Ovary (tissue), 9 donors: ENCODE results near the gene NOVA2. TPM values are rescaled to one million over a fixed set of nuclear protein-coding genes. Genes with fewer than 3 reads are reported as not detected.

ENCODE experiments used
- DNase-seq, 5 donors: peaks; one replicate each; pipeline ENCODE4 v3.0.0-alpha.2; 2019 to 2020
- H3K27ac ChIP-seq, 2 donors: fragments of 200-600 bp; one replicate each; pipeline versions ENCODE4 v1.5.1 to v1.8.0; 2019 to 2022
- H3K27me3 ChIP-seq: fragments of 200-600 bp; one replicate; pipeline ENCODE4 v1.8.0; 2022
- H3K36me3 ChIP-seq: fragments of 200-600 bp; sonication (generic); one replicate; pipeline ENCODE4 v1.5.1; 2019
- H3K4me1 ChIP-seq: one replicate; pipeline ENCODE4 v1.8.1; 2013; ENCODE audit warnings: mild to moderate bottlenecking, moderate library complexity; ENCODE audit not compliant: insufficient read depth
- H3K4me3 ChIP-seq: fragments of 200-600 bp; sonication (generic); one replicate; pipeline ENCODE4 v1.5.1; 2017
- H3K9me3 ChIP-seq, 2 donors: fragments of 200-600 bp in 1 of 2; sonication (generic) in 1 of 2; one replicate each; pipeline versions ENCODE4 v1.5.1 to v1.8.1; 2013 to 2019; ENCODE audit warnings: mild to moderate bottlenecking in 1 of 2, moderate library complexity in 1 of 2
- CTCF ChIP-seq, 3 donors: fragments of 450-650 bp in 2 of 3; fragments of 200-600 bp in 1 of 3; IDR thresholded peaks; one replicate each; pipeline versions ENCODE4 v1.5.1 to v1.8.0; 2016 to 2022; ENCODE audit warnings: antibody characterized with exemption in 3 of 3, mild to moderate bottlenecking in 1 of 3
- EP300 ChIP-seq: sonication (generic); formaldehyde crosslinking; IDR thresholded peaks from one replicate; pipeline ENCODE4 v1.6.1; 2017; ENCODE audit warnings: antibody characterized with exemption
- POLR2A ChIP-seq: fragments of 450-650 bp; IDR thresholded peaks from one replicate; pipeline ENCODE4 v1.6.1; 2017; ENCODE audit warnings: antibody characterized with exemption, mild to moderate bottlenecking, moderate library complexity
- WGBS, 3 donors: extraction: QIAGEN DNeasy Blood & Tissue Kit in 1 of 3; methylation state at CpG; one replicate each; pipeline versions ENCODE4 v1.1.5 to v1.1.7; 2013 to 2017; 5-methylcytosine and 5-hydroxymethylcytosine counted together
- intact Hi-C, 4 donors: fragments of 100-400 bp; cut with DNase I; formaldehyde crosslinking; loops; one replicate each; pipeline versions ENCODE4 v1.11.0 to v1.15.1; 2022 to 2023
- polyA plus RNA-seq, 2 donors: library from polyadenylated mRNA; stranded (reverse); fragments of 200-250 nt in 1 of 2; fragments of 350-450 nt in 1 of 2; fragmentation: Illumina TruSeq in 1 of 2; extraction: RNeasy Lipid Tissue Mini Kit (QIAGEN cat#74804) in 1 of 2; gene quantifications; one replicate each; pipeline ENCODE4 v1.2.3, GENCODE V29; 2013 to 2014
- total RNA-seq, 7 donors: library from RNA; depleted of rRNA in 2 of 7; stranded (reverse); fragments of >200 nt in 2 of 7; fragmentation: NEBNext Ultra II Directional in 3 of 7; extraction: Animal tissue kit (Norgen Biotek cat#: 25700) in 3 of 7; gene quantifications; one replicate each; pipeline versions ENCODE4 v1.1.0 to v1.2.4, GENCODE V29; 2016 to 2023
- donor health status: DM: no; HTN: no; CAD: no; lungs with moderate emphysema.
- donor health status: DM: no; HTN: no; CAD: no.
- donor health status: Bipolar disorder and iron deficiency.
- donor health status: DM: yes; HTN: yes; CAD: no.
- donor health status: DM: no; HTN: no; CAD: no.
- donor health status: DM: yes; HTN: yes; CAD: no.

The NOVA2 gene
- total and polyA plus RNA-seq, 9 donors: 0.23 to 4.8 (median 2.2) TPM

GRCh38 chr19:45971260-45971902 is 2.3 kb downstream of the NOVA2 start:
- Histone ChIP-seq H3K9me3 (no peaks in the 10 kb centered on the region), H3K36me3 (no peaks in the 10 kb centered on the region), H3K4me3 (no peak overlapping the region), H3K4me1 (no peaks in the 10 kb centered on the region), H3K27me3 (no peaks in the 10 kb centered on the region), H3K27ac (no peak overlapping the region)
- intact Hi-C loops: no loop called here
- TF ChIP-seq CTCF (IDR thresholded peaks at IDR 0.05) (no peak), POLR2A (no peak), EP300 (no peak)
- 4 to 9% (median 4%) methylated on average over 11 of the region's 11 CpGs for WGBS, 3 donors
- DNase-seq: no peak

GRCh38 chr19:45969676-45970075 is 4.0 kb downstream of the NOVA2 start:
- H3K9me3 ChIP-seq: no peaks in the 10 kb centered on the region
- intact Hi-C loops: no loop called here
- no peak overlapping the region for H3K4me3 ChIP-seq
- H3K4me1 ChIP-seq: no peaks in the 10 kb centered on the region
- H3K27ac ChIP-seq: no peak overlapping the region
- no peak for DNase-seq
- H3K27me3 ChIP-seq: no peaks in the 10 kb centered on the region
- 54 to 73% (median 69%) methylated on average over 5 of the region's 5 CpGs for WGBS, 3 donors
- TF ChIP-seq CTCF (IDR thresholded peaks at IDR 0.05): no peak
- no peak for TF ChIP-seq POLR2A
- no peak for TF ChIP-seq EP300
- no peaks in the 10 kb centered on the region for H3K36me3 ChIP-seq

- DNase-seq: no peak
- TF ChIP-seq EP300 (no peak), CTCF (IDR thresholded peaks at IDR 0.05) (no peak), POLR2A (no peak)
- no peak overlapping the region for H3K4me3 ChIP-seq
- no peaks in the 10 kb centered on the region for H3K36me3 ChIP-seq
- no peaks in the 10 kb centered on the region for H3K27me3 ChIP-seq
- no peaks in the 10 kb centered on the region for H3K9me3 ChIP-seq
- no peak overlapping the region for H3K27ac ChIP-seq
- no peaks in the 10 kb centered on the region for H3K4me1 ChIP-seq
- WGBS, 3 donors: 70 to 81% (median 76%) methylated on average over 9 of the region's 9 CpGs
- intact Hi-C loops: no loop called here
These were observed 5.0 kb downstream of the NOVA2 start for GRCh38 chr19:45968626-45969025.

GRCh38 chr19:45967246-45967645 is 6.4 kb downstream of the NOVA2 start:
- 54 to 69% (median 63%) methylated on average over 7 of the region's 7 CpGs for WGBS, 3 donors
- no peak for DNase-seq
- Histone ChIP-seq H3K9me3 (no peaks in the 10 kb centered on the region), H3K36me3 (no peaks in the 10 kb centered on the region), H3K27me3 (no peaks in the 10 kb centered on the region), H3K4me3 (no peak overlapping the region), H3K4me1 (no peaks in the 10 kb centered on the region), H3K27ac (no peak overlapping the region)
- intact Hi-C loops: no loop called here
- TF ChIP-seq EP300 (no peak), POLR2A (no peak), CTCF (IDR thresholded peaks at IDR 0.05) (no peak)
